Activated CD4-positive, alpha-beta T cell treated with anti-CD3 and anti-CD28 coated beads, Interleukin-2, amount 10 ng/mL, durations not matched to agents 7 days and 5 days (primary cell): ENCODE results near the gene MOB3B. TPM values are rescaled to one million over a fixed set of nuclear protein-coding genes. Genes with fewer than 3 reads are reported as not detected.
A peak's percentile ranks its signal among the peaks of the same experiment; 100 is the strongest.

Experiments
- CTCF ChIA-PET: fragments of 350-600 bp; sonication (Branson Sonifier 250); formaldehyde crosslinking; loops from one replicate; lab custom pipeline; 2021; ENCODE audit warnings: antibody characterized with exemption; lab: Charles Lee
- POLR2A ChIA-PET: fragments of 350-600 bp; sonication (Branson Sonifier 250); formaldehyde crosslinking; loops from one replicate; lab custom pipeline; 2021; ENCODE audit warnings: antibody characterized with exemption; lab: Charles Lee
- DNase-seq: peaks from one replicate; pipeline ENCODE4 v3.0.0-alpha.2; 2020
- H3K27ac Mint-ChIP-seq: one replicate; pipeline ENCODE4 v1.8.0; 2021; ENCODE audit warnings: mild to moderate bottlenecking, moderate library complexity, mixed read lengths
- H3K27me3 Mint-ChIP-seq: one replicate; pipeline ENCODE4 v1.8.0; 2021; ENCODE audit warnings: mixed read lengths
- H3K36me3 Mint-ChIP-seq: one replicate; pipeline ENCODE4 v1.8.0; 2021; ENCODE audit warnings: low read depth, mixed read lengths
- H3K4me1 Mint-ChIP-seq: one replicate; pipeline ENCODE4 v1.8.0; 2021; ENCODE audit warnings: mixed read lengths
- H3K4me3 Mint-ChIP-seq: one replicate; pipeline ENCODE4 v1.8.0; 2021; ENCODE audit warnings: mild to moderate bottlenecking, moderate library complexity, mixed read lengths
- H3K9me3 Mint-ChIP-seq: one replicate; pipeline ENCODE4 v1.8.0; 2021; ENCODE audit warnings: mixed read lengths
- total RNA-seq, 2 experiments: library from RNA; stranded (reverse); gene quantifications; one replicate each; pipeline ENCODE4 v1.2.3, GENCODE V29; 2021

The MOB3B gene
- total RNA-seq, 2 experiments from 2014 or later: 0.62 to 0.71 TPM

DNA sequence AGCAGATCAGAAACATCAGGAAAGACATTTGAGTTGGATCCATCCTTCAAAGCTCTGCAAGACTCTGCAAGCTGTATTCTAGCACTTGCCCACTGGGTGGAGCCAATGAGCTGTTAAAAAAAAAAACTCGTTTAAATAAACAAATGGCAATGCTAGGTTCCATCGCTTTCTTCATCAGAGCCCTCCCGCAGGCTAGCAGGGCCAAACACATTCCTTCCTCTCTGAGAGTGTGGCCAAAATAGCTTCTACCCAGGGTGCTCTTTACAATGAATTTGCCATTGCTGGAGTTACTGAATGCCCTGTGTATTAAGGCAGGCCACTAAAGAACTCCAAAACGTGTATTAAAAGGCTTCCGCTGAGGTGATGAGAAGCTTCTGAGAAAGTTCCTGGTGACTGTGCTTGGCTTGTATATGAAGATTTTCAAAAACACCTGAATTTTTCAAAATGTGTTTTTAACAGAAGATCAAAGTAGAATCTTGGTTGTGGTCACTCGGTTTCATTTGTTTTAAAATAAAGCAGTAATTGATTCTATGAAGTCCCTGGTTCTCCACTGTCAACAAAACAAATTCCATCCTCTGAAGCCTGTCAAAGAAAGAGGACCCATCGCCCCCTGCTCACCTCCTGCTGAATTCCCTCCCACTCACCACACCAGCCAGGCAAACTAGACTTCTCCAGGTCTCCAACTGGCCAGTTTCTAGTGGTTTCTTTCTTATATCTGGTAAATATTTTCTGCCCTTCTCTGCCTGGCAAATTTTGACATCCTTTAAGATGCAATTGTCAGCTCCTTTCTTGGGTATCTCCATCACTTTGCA, 196.2 kb downstream of the MOB3B start:
- ChIA-PET POLR2A (no interaction called here), CTCF (interaction anchor here (0.7 to 2.0 kb wide), 6 partner anchors 20 to 214 kb away, joined by 3 to 5 read pairs (median 3); partner anchors contain the start of gene MOB3B)
- DNase-seq: peak; percentile 45
- H3K4me1 Mint-ChIP-seq: peaks cover 2% of the 10 kb centered on the region
- H3K27me3 Mint-ChIP-seq: peaks cover 4% of the 10 kb centered on the region
- H3K4me3 Mint-ChIP-seq: no peak overlapping the region
- no peaks in the 10 kb centered on the region for H3K9me3 Mint-ChIP-seq
- no peaks in the 10 kb centered on the region for H3K36me3 Mint-ChIP-seq
- no peak overlapping the region for H3K27ac Mint-ChIP-seq

DNA sequence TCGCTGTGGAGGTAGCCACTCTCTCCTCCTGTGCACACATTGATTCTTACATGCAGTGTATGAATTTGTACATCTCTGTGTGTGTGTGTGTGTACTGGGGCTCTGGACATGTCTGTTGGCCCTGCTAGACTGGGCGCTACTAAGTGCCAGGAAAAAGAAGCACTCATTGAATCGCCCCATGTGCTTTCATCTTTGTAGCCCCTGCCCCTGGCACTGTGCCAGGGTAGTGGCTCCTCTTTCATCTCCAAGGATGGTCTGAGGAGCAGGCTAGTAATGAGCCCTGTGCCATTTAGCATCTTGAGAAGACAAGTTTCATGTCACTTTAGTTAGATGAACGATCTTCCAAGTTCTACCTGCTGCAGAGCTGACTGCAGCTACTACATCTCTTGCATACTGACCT, 198.2 kb downstream of the MOB3B start:
- POLR2A ChIA-PET: no interaction called here
- Mint-ChIP-seq H3K27ac (no peak overlapping the region), H3K9me3 (no peaks in the 10 kb centered on the region), H3K36me3 (no peaks in the 10 kb centered on the region), H3K27me3 (peaks cover 6% of the 10 kb centered on the region), H3K4me1 (peaks cover 2% of the 10 kb centered on the region), H3K4me3 (no peak overlapping the region)
- CTCF ChIA-PET: interaction anchor here (2.0 kb wide), 1 partner anchor 198 kb away, joined by 5 read pairs; the partner anchor contains the start of gene MOB3B
- DNase-seq: no peak

DNA sequence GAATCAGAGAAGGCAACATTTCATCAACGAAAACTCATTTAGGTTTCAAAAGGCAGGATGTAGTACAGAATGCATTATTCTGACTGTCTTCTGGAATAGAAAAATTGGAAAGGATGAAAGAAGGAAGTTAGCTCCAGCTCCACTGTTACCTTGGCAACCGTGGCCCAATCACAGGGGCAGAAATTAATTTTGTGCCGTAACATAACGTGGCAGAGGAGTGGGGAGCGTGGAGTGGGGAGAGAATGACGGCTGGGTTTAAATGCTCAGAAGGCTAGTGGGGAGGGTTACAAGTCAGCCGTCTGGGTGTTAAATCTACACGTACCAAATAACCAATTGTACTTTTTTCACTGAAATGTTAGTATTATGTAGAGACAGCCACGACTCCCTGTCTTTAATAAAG, 200.3 kb downstream of the MOB3B start:
- H3K4me3 Mint-ChIP-seq: no peak overlapping the region
- DNase-seq: no peak
- ChIA-PET POLR2A (no interaction called here), CTCF (interaction anchor here (1.1 kb wide), 1 partner anchor 200 kb away, joined by 3 read pairs; the partner anchor contains the start of gene MOB3B)
- H3K9me3 Mint-ChIP-seq: no peaks in the 10 kb centered on the region
- peaks cover 2% of the 10 kb centered on the region for H3K4me1 Mint-ChIP-seq
- H3K27ac Mint-ChIP-seq: no peak overlapping the region
- peaks cover 3% of the 10 kb centered on the region for H3K27me3 Mint-ChIP-seq
- no peaks in the 10 kb centered on the region for H3K36me3 Mint-ChIP-seq

DNA sequence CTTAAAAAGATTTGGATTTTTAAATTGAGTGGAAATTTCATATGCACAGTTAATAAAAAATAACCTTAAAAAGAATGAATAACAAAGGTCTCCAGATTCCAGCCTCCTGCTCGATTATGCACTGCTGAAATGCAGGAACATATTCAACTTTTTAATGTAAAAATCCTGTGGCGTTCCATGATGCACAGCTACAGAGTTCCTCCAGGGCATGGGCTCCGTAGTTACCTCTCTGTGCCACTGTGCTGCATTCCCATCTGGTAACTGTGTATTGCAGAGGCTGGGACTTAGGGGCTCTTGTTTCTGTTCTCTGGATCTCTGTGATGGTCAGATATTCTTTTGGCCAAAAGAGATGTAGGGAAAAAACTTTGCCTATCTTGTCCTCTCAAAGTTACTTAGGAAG, 201.1 kb downstream of the MOB3B start:
- H3K27ac Mint-ChIP-seq: no peak overlapping the region
- no peaks in the 10 kb centered on the region for H3K9me3 Mint-ChIP-seq
- peaks cover 3% of the 10 kb centered on the region for H3K27me3 Mint-ChIP-seq
- POLR2A ChIA-PET: no interaction called here
- DNase-seq: no peak
- no peak overlapping the region for H3K4me3 Mint-ChIP-seq
- no peaks in the 10 kb centered on the region for H3K36me3 Mint-ChIP-seq
- CTCF ChIA-PET: interaction anchor here (0.6 to 1.1 kb wide), 2 partner anchors 106 to 201 kb away, joined by 3 read pairs; partner anchors contain the start of gene MOB3B
- no peaks in the 10 kb centered on the region for H3K4me1 Mint-ChIP-seq

DNA sequence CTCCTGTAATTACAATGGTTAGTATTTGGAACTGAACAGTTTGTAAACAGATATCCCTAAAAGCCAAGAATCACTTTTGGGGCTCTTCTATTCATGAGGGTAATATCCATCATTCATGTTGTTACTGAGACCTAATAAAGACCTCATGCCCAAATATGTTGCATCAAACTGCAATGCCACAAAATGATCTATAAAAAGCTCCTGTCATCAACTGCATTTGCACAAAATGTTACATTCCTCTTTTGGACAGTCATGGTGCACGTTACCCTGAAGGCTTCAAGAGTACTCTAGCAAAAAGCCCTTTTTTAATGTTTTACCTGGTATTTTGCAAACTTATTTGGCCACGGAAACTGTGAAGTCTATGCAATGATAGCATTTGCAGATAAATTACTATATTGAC, 218.4 kb downstream of the MOB3B start:
- Mint-ChIP-seq H3K9me3 (no peaks in the 10 kb centered on the region), H3K27ac (no peak overlapping the region), H3K36me3 (no peaks in the 10 kb centered on the region), H3K4me1 (no peaks in the 10 kb centered on the region), H3K27me3 (peaks cover 12% of the 10 kb centered on the region), H3K4me3 (no peak overlapping the region)
- ChIA-PET POLR2A (no interaction called here), CTCF (no interaction called here)
- DNase-seq: no peak

DNA sequence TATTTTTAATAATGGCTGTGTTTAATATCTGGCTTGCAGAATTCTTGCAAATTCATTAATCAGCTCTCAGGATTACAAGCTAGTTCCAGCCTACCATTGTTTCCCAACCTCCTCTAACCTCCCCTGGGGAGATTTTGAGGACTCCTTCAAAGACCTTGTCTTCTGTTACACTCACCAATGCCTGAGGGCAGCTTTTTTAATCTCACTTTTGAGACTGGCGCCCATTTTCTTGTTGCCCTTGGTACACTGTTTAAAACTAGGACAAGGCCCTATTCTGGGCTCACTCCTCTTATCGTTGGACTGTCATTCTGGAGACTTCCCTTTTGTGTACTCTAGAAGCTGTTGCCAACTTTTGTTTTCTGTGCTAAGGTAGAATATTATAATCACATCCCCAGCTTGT, 219.0 kb downstream of the MOB3B start:
- Mint-ChIP-seq H3K27ac (no peak overlapping the region), H3K9me3 (no peaks in the 10 kb centered on the region), H3K36me3 (no peaks in the 10 kb centered on the region), H3K4me3 (no peak overlapping the region), H3K27me3 (peaks cover 12% of the 10 kb centered on the region), H3K4me1 (no peaks in the 10 kb centered on the region)
- CTCF ChIA-PET: no interaction called here
- POLR2A ChIA-PET: no interaction called here
- no peak for DNase-seq

DNA sequence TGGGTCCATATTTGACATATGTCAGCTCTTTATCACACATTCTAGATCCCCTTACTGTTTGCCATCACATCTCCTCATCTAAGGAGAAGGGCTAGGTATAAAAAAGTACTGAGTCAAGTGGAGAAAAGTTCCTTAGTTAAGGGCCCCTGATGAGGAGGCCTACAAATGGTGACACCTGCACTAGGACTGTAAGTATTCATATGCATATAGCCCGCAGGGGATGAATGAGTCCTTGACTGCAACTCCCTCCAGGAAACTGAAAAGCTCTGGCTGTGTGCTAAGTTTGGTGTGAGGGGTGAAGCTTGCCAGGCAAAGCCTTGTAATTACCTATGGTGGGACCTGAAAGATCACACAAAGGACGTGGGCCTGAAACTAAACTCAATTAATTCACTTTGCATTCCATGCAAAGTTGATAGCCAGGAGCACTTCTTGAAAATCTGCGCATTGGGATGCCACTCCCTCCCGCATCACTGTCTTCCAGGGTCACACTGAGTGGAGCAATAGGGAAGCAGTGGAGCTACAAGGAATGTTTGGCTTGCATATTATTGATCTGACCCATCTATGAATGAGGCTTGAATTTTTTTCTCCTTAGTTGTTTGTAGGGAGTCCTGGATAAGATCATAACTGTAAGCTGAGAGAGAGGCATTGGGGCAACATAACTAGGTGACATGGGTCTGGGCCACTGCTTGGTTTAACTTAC, 220.8 kb downstream of the MOB3B start:
- ChIA-PET CTCF (no interaction called here), POLR2A (no interaction called here)
- H3K27me3 Mint-ChIP-seq: peaks cover 5% of the 10 kb centered on the region
- H3K4me3 Mint-ChIP-seq: no peak overlapping the region
- DNase-seq: no peak
- no peaks in the 10 kb centered on the region for H3K4me1 Mint-ChIP-seq
- no peaks in the 10 kb centered on the region for H3K9me3 Mint-ChIP-seq
- H3K36me3 Mint-ChIP-seq: no peaks in the 10 kb centered on the region
- H3K27ac Mint-ChIP-seq: no peak overlapping the region

DNA sequence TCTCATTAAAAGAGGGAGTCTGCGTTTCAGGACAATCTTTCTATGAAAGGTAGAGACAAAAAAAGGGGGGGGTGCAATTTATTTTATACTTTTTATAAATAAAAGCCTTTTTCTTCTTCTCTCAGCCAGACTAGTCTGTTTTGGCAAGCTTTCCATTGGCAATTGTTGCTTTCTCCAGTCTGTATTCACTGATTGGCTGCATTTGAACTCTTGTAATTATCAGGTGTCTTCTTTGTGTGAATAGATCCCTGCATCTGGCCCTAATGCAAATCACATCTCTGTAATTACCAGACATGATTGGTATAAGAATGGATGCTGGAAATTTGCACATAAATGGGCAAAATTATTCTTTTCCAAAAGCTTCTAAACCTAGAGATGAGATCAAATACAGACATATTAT, 225.1 kb downstream of the MOB3B start:
- ChIA-PET CTCF (no interaction called here), POLR2A (no interaction called here)

DNA sequence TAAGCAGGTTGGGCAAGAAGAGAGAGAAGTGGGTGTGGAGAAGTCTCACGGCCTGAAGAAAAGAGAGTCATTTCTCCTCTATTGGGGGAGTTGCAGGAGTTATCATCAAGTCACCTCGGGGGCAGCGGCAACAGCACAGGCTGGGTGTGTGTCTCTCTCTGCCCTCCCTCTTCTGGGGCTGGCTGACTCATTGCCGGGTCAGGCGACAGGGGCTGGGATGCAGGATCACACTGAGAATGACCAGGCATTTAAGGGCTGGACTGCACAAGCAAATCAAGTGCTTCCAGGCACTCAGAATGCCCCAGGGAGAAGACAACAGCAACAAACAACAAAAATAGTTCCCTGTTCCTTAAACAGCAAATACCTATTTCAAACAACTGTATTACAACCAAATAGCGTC, 226.4 kb downstream of the MOB3B start:
- CTCF ChIA-PET: no interaction called here
- Mint-ChIP-seq H3K4me1 (no peaks in the 10 kb centered on the region), H3K9me3 (no peaks in the 10 kb centered on the region), H3K27ac (no peak overlapping the region), H3K4me3 (no peak overlapping the region), H3K27me3 (peaks cover 5% of the 10 kb centered on the region), H3K36me3 (no peaks in the 10 kb centered on the region)
- POLR2A ChIA-PET: no interaction called here
- DNase-seq: no peak

More for the DNA sequence above, 225.1 kb downstream of the MOB3B start:
- Mint-ChIP-seq H3K36me3 (no peaks in the 10 kb centered on the region), H3K4me1 (no peaks in the 10 kb centered on the region), H3K9me3 (no peaks in the 10 kb centered on the region), H3K27ac (no peak overlapping the region), H3K4me3 (no peak overlapping the region), H3K27me3 (peaks cover 5% of the 10 kb centered on the region)
- DNase-seq: no peak

DNA sequence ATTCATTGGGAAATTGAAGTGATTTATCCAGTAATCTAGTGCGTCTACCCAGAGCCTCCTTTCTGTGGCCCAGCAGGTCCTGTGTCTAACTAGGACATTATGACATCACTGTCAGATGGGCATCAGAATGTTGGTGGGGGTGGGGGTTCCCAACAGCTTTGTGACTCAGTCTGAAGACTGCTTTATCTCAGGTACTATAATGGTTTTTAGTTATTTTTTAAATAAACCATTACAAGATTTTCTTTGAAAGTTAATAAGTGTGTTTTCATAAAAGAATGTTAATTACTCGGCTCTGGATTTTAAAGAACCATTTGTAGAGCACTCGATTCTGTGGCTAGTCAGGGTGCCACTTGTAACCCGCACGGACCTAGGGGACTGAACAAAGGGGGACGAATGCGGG, 232.6 kb downstream of the MOB3B start, which contains the start of gene EQTN:
Gene EQTN (minus strand): TSS at position 101 of the 400 bp plus-strand sequence. CDS start 95 bp downstream, at position 6.
- DNase-seq: no peak
- Mint-ChIP-seq H3K4me1 (no peaks in the 10 kb centered on the region), H3K36me3 (no peaks in the 10 kb centered on the region), H3K27ac (no peak within 1 kb of the TSS), H3K27me3 (peaks cover 8% of the 10 kb centered on the region), H3K4me3 (no peak within 1 kb of the TSS), H3K9me3 (no peaks in the 10 kb centered on the region)
- CTCF ChIA-PET: no interaction called here
- POLR2A ChIA-PET: no interaction called here

DNA sequence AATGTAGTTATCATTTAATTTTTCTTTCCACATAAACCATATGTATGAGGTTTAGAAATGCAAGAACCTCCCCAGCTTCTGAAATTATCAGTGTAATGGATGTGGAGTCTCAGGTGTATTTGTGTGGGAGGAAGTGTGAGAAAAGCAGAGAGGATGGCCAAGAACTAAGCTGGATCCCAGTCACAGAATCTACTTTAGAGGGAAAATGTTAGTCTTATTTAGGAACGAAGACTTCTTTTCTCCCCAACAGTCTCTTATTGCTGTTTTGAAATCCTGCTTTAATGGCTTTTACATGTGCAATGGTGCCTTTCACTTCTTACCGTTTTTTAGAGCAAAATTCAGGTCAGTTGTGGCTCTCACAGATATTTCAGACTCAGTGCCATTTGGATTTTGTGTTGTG, 235.6 kb downstream of the MOB3B start:
- CTCF ChIA-PET: no interaction called here
- peaks cover 6% of the 10 kb centered on the region for H3K27me3 Mint-ChIP-seq

DNA sequence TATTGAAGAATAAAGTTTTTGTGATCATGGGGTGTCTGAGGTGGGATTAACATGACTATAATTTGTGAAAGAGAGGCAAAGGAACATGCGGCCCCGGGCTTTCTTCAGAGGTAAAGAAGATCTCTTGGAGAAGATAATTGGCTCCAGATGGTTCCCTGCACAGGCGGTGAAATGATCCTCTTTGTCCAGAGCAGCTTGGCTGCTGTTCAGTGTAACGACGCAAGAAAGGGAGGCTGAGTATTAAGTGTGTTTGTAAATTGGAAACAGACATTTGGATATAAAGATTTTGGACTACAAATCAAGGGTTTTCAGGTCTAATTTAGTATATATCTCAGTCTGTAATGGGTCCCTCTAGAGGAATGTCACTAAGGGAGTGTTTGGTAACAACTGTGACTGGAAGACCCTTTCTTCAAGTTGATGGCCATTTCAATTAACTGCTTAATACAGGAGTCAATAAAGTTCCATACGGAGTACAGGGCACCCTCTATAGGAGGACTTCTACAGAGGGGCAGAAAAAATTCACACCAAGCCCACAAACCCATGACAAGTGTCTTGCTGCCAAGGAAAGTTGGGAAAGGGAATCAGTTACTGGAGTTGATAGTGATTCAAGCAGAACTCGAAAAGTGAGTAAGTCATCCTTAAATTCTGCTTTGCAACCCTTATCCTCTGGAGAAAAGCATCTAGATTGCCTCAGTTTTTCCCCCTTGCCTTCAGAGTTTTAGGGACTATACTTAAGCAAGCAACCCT, 236.8 kb downstream of the MOB3B start:
- no peak overlapping the region for H3K27ac Mint-ChIP-seq
- POLR2A ChIA-PET: no interaction called here
- CTCF ChIA-PET: no interaction called here

More for the DNA sequence above, 235.6 kb downstream of the MOB3B start:
- no peaks in the 10 kb centered on the region for H3K36me3 Mint-ChIP-seq
- POLR2A ChIA-PET: no interaction called here
- no peaks in the 10 kb centered on the region for H3K9me3 Mint-ChIP-seq
- no peak overlapping the region for H3K4me3 Mint-ChIP-seq
- no peak overlapping the region for H3K27ac Mint-ChIP-seq
- no peaks in the 10 kb centered on the region for H3K4me1 Mint-ChIP-seq
- no peak for DNase-seq

More for the DNA sequence above, 236.8 kb downstream of the MOB3B start:
- no peaks in the 10 kb centered on the region for H3K9me3 Mint-ChIP-seq
- no peaks in the 10 kb centered on the region for H3K36me3 Mint-ChIP-seq
- H3K4me3 Mint-ChIP-seq: no peak overlapping the region
- no peak for DNase-seq
- H3K27me3 Mint-ChIP-seq: peaks cover 10% of the 10 kb centered on the region
- H3K4me1 Mint-ChIP-seq: no peaks in the 10 kb centered on the region
